GM12891 (cell line): ENCODE measurements around the gene SREK1IP1.

Experiments used
- PAX5 ChIP-seq: IDR thresholded peaks from 2 replicates; pipeline ENCODE4 v1.6.1; 2011; ENCODE audit warnings: low read length, moderate library complexity, mild to moderate bottlenecking; ENCODE audit not compliant: insufficient read depth, severe bottlenecking
- POLR2A ChIP-seq: IDR thresholded peaks from 2 replicates; pipeline ENCODE4 v1.6.1; 2011; ENCODE audit warnings: low read depth, low read length, control low read depth
- POLR2AphosphoS5 ChIP-seq: IDR thresholded peaks from 2 replicates; pipeline ENCODE4 v1.6.1; 2011; ENCODE audit warnings: low read depth, low read length, control low read depth
- SPI1 ChIP-seq: IDR thresholded peaks from 2 replicates; pipeline ENCODE4 v1.6.1; 2011; ENCODE audit warnings: low read depth, low read length, control low read depth

GRCh38 chr5:64754066-64754465 is 14.4 kb downstream of the SREK1IP1 start:
- TF ChIP-seq POLR2A, result no peak
- no peak for TF ChIP-seq POLR2AphosphoS5
- no peak for TF ChIP-seq SPI1
- TF ChIP-seq PAX5, result no peak
